Transverse colon (tissue), 4 donors: ENCODE data around the gene FITM2. TPM values are rescaled to one million over a fixed set of nuclear protein-coding genes. Genes with fewer than 3 reads are reported as not detected.

Experiments used
- DNase-seq: peaks from one replicate; pipeline ENCODE4 v3.0.0-alpha.2; 2019
- H3K27ac ChIP-seq, 4 donors: fragments of 200-600 bp; sonication (generic); 2 replicates each; pipeline ENCODE4 v1.5.1; 2016 to 2018; ENCODE audit warnings: inconsistent platforms in 4 of 4
- H3K27me3 ChIP-seq: fragments of 200-600 bp; sonication (generic); 2 replicates; pipeline ENCODE4 v1.5.1; 2017; ENCODE audit warnings: inconsistent platforms
- H3K36me3 ChIP-seq, 4 donors: fragments of 200-600 bp; sonication (generic); 2 replicates each; pipeline ENCODE4 v1.5.1; 2017 to 2019; ENCODE audit warnings: inconsistent platforms in 4 of 4
- H3K4me1 ChIP-seq, 4 donors: fragments of 200-600 bp; sonication (generic); 2 replicates each; pipeline ENCODE4 v1.5.1; 2017 to 2020; ENCODE audit warnings: inconsistent platforms in 4 of 4
- H3K4me3 ChIP-seq, 4 donors: fragments of 200-600 bp; sonication (generic); 1 replicate in 1 of 4; 2 replicates in 3 of 4; pipeline versions ENCODE4 v1.5.1 to v1.6.1; 2017 to 2019; ENCODE audit warnings: inconsistent platforms in 4 of 4
- H3K9me3 ChIP-seq, 2 donors: fragments of 200-600 bp; sonication (generic); 2 replicates each; pipeline ENCODE4 v1.5.1; 2017 to 2019; ENCODE audit warnings: inconsistent platforms in 2 of 2
- CTCF ChIP-seq, 5 experiments: fragments of 200-600 bp in 3 of 5; fragments of 450-650 bp in 2 of 5; sonication (generic) in 3 of 5; IDR thresholded peaks; 1 replicate in 2 of 5; 2 replicates in 3 of 5; pipeline ENCODE4 v1.5.1; 2016 to 2017; ENCODE audit warnings: antibody characterized with exemption in 5 of 5, inconsistent platforms in 3 of 5, mild to moderate bottlenecking in 2 of 5, moderate library complexity in 1 of 5
- EP300 ChIP-seq: sonication (generic); formaldehyde crosslinking; IDR thresholded peaks from one replicate; pipeline ENCODE4 v1.6.1; 2017; ENCODE audit warnings: antibody characterized with exemption, low read depth
- POLR2A ChIP-seq: fragments of 450-650 bp; IDR thresholded peaks from one replicate; pipeline ENCODE4 v1.6.1; 2016; ENCODE audit warnings: antibody characterized with exemption, mild to moderate bottlenecking, moderate library complexity
- POLR2AphosphoS5 ChIP-seq, 3 donors: sonication (generic); formaldehyde crosslinking; IDR thresholded peaks; one replicate each; pipeline ENCODE4 v1.6.1; 2016; ENCODE audit warnings: antibody characterized with exemption in 3 of 3
- WGBS, 2 donors: methylation state at CpG; one replicate each; pipeline ENCODE4 v1.1.5; 2018; ENCODE audit warnings: low coverage in 1 of 2; 5-methylcytosine and 5-hydroxymethylcytosine counted together
- in situ Hi-C, 4 donors: fragments of 200-750 bp; cut with MboI; loops; one replicate each; pipeline versions ENCODE4 v1.15.0 to v1.15.1; 2017; ENCODE audit warnings: low sequenced_read_pairs in 3 of 4, low pct_ligation_motif_present in 1 of 4, low pct_unique_long_range_greater_than_20kb in 1 of 4
- intact Hi-C: fragments of 100-400 bp; cut with DNase I; formaldehyde crosslinking; loops from one replicate; pipeline ENCODE4 v1.15.1; 2023; ENCODE audit warnings: low total_unique reads
- total RNA-seq, 4 donors: library from RNA; depleted of rRNA; stranded (reverse); fragments of >200 nt; gene quantifications; one replicate each; pipeline ENCODE4 v1.1.0, GENCODE V29; 2016

The FITM2 gene
- total RNA-seq, 4 donors from 2014 or later, result 4.1 to 12.4 (median 9.7) TPM

- WGBS, 2 donors, result 50 to 64% methylated on average over 4 of the region's 4 CpGs
- intact Hi-C loops (no loop called here), in situ Hi-C loops (no loop called here)
- Histone ChIP-seq H3K36me3 (no peaks in the 10 kb centered on the region), H3K4me1 (peaks cover 0 to 5% (median 0%) of the 10 kb centered on the region in 4 donors), H3K27ac (peak overlapping the region; percentile 16 to 44 (median 27)), H3K4me3 (no peak overlapping the region), H3K27me3 (no peaks in the 10 kb centered on the region), H3K9me3 (no peaks in the 10 kb centered on the region)
- TF ChIP-seq POLR2AphosphoS5 (IDR thresholded peaks at IDR 0.05) (no peak), EP300 (no peak), POLR2A (no peak), CTCF (IDR thresholded peaks at IDR 0.05) (no peak)
- no peak for DNase-seq
Measured at GRCh38 chr20:44344723-44345122, 33.7 kb upstream of the FITM2 start.

- in situ Hi-C loops, result no loop called here
- 43 to 81% methylated on average over 1 to 12 of the region's 12 CpGs for WGBS, 2 donors
- H3K9me3 ChIP-seq, result no peaks in the 10 kb centered on the region
Measured at GRCh38 chr20:44343162-44343675, 32.2 kb upstream of the FITM2 start.

GRCh38 chr20:44342248-44342647 lies 31.2 kb upstream of the FITM2 start:
- no peaks in the 10 kb centered on the region for H3K9me3 ChIP-seq
- H3K4me3 ChIP-seq, result no peak overlapping the region
- DNase-seq, result no peak
- H3K4me1 ChIP-seq, result peaks cover 0 to 5% (median 0%) of the 10 kb centered on the region in 4 donors
- in situ Hi-C loops (no loop called here), intact Hi-C loops (no loop called here)
- no peaks in the 10 kb centered on the region for H3K36me3 ChIP-seq
- TF ChIP-seq CTCF (IDR thresholded peaks at IDR 0.05) (no peak), EP300 (no peak), POLR2A (no peak), POLR2AphosphoS5 (IDR thresholded peaks at IDR 0.05) (no peak)
- no peaks in the 10 kb centered on the region for H3K27me3 ChIP-seq
- no peak overlapping the region for H3K27ac ChIP-seq
- WGBS, 2 donors, result 64 to 74% methylated on average over 6 of the region's 6 CpGs

More at GRCh38 chr20:44343162-44343675, 32.2 kb upstream of the FITM2 start:
- H3K27me3 ChIP-seq, result no peaks in the 10 kb centered on the region
- H3K4me3 ChIP-seq, result no peak overlapping the region
- intact Hi-C loops, result no loop called here
- DNase-seq, result no peak
- TF ChIP-seq EP300, result no peak
- TF ChIP-seq CTCF (IDR thresholded peaks at IDR 0.05), result no peak
- TF ChIP-seq POLR2AphosphoS5 (IDR thresholded peaks at IDR 0.05), result no peak
- H3K27ac ChIP-seq, result no peak overlapping the region
- peaks cover 0 to 5% (median 0%) of the 10 kb centered on the region in 4 donors for H3K4me1 ChIP-seq
- H3K36me3 ChIP-seq, result no peaks in the 10 kb centered on the region

GRCh38 chr20:44336725-44337380 lies 25.9 kb upstream of the FITM2 start, which contains the start of gene R3HDML:
TSS of gene R3HDML (plus strand) at chr20:44337043. CDS start at chr20:44337158, 115 bp downstream.
- TF ChIP-seq POLR2A, result no peak
- TF ChIP-seq POLR2AphosphoS5 (IDR thresholded peaks at IDR 0.05), result no peak
- no peak for TF ChIP-seq EP300
- TF ChIP-seq CTCF (IDR thresholded peaks at IDR 0.05), result no peak
- in situ Hi-C loops, result no loop called here
- WGBS, 2 donors, result 85% methylated on average over 16 of the region's 16 CpGs; no CpG with 5 or more reads in 1 of the 2 donors

More at GRCh38 chr20:44336725-44337380, 25.9 kb upstream of the FITM2 start, which contains the start of gene R3HDML:
- Histone ChIP-seq H3K27ac (no peak within 1 kb of the TSS), H3K9me3 (no peaks in the 10 kb centered on the region), H3K4me3 (no peak within 1 kb of the TSS), H3K36me3 (no peaks in the 10 kb centered on the region), H3K4me1 (no peaks in the 10 kb centered on the region), H3K27me3 (peaks cover 4% of the 10 kb centered on the region)
- intact Hi-C loops, result no loop called here
- DNase-seq, result no peak
